MM.1S (cell line): ENCODE measurements around the gene FREM1.

Experiments used
- EZH2 ChIP-seq: fragments of 300-600 bp; sonication (generic); optimal IDR thresholded peaks from 2 replicates; pipeline ENCODE3; 2017; ENCODE audit warnings: low read depth, mild to moderate bottlenecking, antibody characterized with exemption, low read length, mixed read lengths
- EZH2phosphoT487 ChIP-seq: fragments of 300-600 bp; sonication (generic); IDR thresholded peaks from 2 replicates; pipeline ENCODE4 v1.6.1; 2018; ENCODE audit warnings: antibody characterized with exemption, low read length
- TF ChIP-seq, protein P1 (sequence below): fragments of 300-600 bp; sonication (generic); IDR thresholded peaks from 2 replicates; pipeline ENCODE4 v1.5.1; 2016; ENCODE audit warnings: antibody characterized with exemption, low read length, mixed read lengths

DNA sequence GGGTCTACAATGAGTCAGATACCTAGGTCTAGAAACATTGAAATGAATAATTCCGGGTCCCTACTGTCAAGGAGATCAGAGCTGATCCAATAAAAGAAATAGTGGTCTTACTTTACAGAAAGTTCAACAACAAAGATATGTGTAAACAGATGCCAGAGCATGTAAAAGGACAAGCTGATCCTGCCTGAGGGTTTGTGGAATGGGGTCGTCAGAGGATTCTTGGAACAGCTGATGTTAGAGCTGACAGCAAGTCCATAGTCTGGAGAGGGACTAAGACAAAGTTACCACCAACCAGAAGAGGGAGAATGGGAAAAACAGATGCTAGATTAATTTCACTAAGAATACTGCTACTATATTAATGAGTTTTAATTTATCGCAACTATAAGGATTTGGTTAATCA is 71.5 kb downstream of the FREM1 start:
- TF ChIP-seq, protein P1, sequence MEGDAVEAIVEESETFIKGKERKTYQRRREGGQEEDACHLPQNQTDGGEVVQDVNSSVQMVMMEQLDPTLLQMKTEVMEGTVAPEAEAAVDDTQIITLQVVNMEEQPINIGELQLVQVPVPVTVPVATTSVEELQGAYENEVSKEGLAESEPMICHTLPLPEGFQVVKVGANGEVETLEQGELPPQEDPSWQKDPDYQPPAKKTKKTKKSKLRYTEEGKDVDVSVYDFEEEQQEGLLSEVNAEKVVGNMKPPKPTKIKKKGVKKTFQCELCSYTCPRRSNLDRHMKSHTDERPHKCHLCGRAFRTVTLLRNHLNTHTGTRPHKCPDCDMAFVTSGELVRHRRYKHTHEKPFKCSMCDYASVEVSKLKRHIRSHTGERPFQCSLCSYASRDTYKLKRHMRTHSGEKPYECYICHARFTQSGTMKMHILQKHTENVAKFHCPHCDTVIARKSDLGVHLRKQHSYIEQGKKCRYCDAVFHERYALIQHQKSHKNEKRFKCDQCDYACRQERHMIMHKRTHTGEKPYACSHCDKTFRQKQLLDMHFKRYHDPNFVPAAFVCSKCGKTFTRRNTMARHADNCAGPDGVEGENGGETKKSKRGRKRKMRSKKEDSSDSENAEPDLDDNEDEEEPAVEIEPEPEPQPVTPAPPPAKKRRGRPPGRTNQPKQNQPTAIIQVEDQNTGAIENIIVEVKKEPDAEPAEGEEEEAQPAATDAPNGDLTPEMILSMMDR: no peak
- TF ChIP-seq EZH2phosphoT487 (no peak), EZH2 (no peak)
